Ishikawa (cell line): Measurements from ENCODE around the gene RAD23B.

Source experiments
- CEBPB ChIP-seq: IDR thresholded peaks from 2 replicates; pipeline ENCODE4 v1.6.1; 2012
- CREB1 ChIP-seq: IDR thresholded peaks from 2 replicates; pipeline ENCODE4 v1.6.1; 2012; ENCODE audit warnings: low read depth
- EGR1 ChIP-seq: IDR thresholded peaks from 2 replicates; pipeline ENCODE4 v1.6.1; 2012
- EP300 ChIP-seq: IDR thresholded peaks from 2 replicates; pipeline ENCODE4 v1.6.1; 2012; ENCODE audit warnings: borderline replicate concordance
- FOXM1 ChIP-seq: IDR thresholded peaks from 2 replicates; pipeline ENCODE4 v1.6.1; 2012; ENCODE audit warnings: low read depth, borderline replicate concordance
- NFIC ChIP-seq: IDR thresholded peaks from 2 replicates; pipeline ENCODE4 v1.6.1; 2012
- RAD21 ChIP-seq: IDR thresholded peaks from 2 replicates; pipeline ENCODE4 v1.6.1; 2012; ENCODE audit warnings: low read depth
- TAF1 ChIP-seq: IDR thresholded peaks from 2 replicates; pipeline ENCODE4 v1.6.1; 2012; ENCODE audit warnings: low read depth, mild to moderate bottlenecking
- TCF12 ChIP-seq: IDR thresholded peaks from 2 replicates; pipeline ENCODE4 v1.6.1; 2012; ENCODE audit warnings: low read depth
- TEAD4 ChIP-seq: IDR thresholded peaks from 2 replicates; pipeline ENCODE4 v1.6.1; 2012
- YY1 ChIP-seq: IDR thresholded peaks from 2 replicates; pipeline ENCODE4 v1.6.1; 2012; ENCODE audit warnings: low read depth
- ZBTB7A ChIP-seq: IDR thresholded peaks from 2 replicates; pipeline ENCODE4 v1.6.1; 2012; ENCODE audit warnings: low read depth
- TF ChIP-seq, protein P1 (sequence below): IDR thresholded peaks from 2 replicates; pipeline ENCODE4 v1.6.1; 2012; ENCODE audit warnings: low read depth, mild to moderate bottlenecking
- TF ChIP-seq, protein P2 (sequence below): IDR thresholded peaks from 2 replicates; pipeline ENCODE4 v1.6.1; 2012
- TF ChIP-seq, protein P3 (sequence below): IDR thresholded peaks from 2 replicates; pipeline ENCODE4 v1.6.1; 2012

Gene RAD23B

DNA sequence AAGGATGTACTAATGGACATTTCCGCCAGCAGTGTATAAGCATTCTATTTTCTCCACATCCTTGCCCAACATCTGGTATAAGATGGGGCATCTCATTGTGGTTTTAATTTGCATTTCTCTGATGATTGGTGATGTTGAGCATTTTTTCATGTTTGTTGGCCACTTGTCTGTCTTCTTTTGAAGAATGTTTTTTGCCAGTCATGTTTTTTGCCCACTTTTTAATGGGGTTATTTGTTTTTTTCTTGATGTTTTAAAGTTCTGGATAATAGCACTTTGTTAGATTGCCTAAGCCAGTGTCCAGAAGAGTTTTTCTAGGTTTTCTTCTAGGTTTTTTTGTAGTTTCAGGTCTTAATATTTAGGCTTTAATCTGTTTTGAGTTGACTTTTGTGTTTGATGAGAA lies 31.7 kb downstream of the RAD23B start:
- TF ChIP-seq TEAD4, result no peak
- TF ChIP-seq, protein P1, sequence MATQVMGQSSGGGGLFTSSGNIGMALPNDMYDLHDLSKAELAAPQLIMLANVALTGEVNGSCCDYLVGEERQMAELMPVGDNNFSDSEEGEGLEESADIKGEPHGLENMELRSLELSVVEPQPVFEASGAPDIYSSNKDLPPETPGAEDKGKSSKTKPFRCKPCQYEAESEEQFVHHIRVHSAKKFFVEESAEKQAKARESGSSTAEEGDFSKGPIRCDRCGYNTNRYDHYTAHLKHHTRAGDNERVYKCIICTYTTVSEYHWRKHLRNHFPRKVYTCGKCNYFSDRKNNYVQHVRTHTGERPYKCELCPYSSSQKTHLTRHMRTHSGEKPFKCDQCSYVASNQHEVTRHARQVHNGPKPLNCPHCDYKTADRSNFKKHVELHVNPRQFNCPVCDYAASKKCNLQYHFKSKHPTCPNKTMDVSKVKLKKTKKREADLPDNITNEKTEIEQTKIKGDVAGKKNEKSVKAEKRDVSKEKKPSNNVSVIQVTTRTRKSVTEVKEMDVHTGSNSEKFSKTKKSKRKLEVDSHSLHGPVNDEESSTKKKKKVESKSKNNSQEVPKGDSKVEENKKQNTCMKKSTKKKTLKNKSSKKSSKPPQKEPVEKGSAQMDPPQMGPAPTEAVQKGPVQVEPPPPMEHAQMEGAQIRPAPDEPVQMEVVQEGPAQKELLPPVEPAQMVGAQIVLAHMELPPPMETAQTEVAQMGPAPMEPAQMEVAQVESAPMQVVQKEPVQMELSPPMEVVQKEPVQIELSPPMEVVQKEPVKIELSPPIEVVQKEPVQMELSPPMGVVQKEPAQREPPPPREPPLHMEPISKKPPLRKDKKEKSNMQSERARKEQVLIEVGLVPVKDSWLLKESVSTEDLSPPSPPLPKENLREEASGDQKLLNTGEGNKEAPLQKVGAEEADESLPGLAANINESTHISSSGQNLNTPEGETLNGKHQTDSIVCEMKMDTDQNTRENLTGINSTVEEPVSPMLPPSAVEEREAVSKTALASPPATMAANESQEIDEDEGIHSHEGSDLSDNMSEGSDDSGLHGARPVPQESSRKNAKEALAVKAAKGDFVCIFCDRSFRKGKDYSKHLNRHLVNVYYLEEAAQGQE, result no peak
- TF ChIP-seq FOXM1, result no peak
- TF ChIP-seq RAD21, result no peak
- TF ChIP-seq NFIC, result no peak
- TF ChIP-seq CEBPB, result no peak
- TF ChIP-seq EGR1, result no peak
- TF ChIP-seq EP300, result no peak
- TF ChIP-seq, protein P2, sequence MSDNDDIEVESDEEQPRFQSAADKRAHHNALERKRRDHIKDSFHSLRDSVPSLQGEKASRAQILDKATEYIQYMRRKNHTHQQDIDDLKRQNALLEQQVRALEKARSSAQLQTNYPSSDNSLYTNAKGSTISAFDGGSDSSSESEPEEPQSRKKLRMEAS, result no peak
- no peak for TF ChIP-seq ZBTB7A
- TF ChIP-seq YY1, result no peak
- TF ChIP-seq CREB1, result no peak
- TF ChIP-seq TCF12, result no peak
- TF ChIP-seq, protein P3, sequence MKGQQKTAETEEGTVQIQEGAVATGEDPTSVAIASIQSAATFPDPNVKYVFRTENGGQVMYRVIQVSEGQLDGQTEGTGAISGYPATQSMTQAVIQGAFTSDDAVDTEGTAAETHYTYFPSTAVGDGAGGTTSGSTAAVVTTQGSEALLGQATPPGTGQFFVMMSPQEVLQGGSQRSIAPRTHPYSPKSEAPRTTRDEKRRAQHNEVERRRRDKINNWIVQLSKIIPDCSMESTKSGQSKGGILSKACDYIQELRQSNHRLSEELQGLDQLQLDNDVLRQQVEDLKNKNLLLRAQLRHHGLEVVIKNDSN, result no peak
- no peak for TF ChIP-seq TAF1

DNA sequence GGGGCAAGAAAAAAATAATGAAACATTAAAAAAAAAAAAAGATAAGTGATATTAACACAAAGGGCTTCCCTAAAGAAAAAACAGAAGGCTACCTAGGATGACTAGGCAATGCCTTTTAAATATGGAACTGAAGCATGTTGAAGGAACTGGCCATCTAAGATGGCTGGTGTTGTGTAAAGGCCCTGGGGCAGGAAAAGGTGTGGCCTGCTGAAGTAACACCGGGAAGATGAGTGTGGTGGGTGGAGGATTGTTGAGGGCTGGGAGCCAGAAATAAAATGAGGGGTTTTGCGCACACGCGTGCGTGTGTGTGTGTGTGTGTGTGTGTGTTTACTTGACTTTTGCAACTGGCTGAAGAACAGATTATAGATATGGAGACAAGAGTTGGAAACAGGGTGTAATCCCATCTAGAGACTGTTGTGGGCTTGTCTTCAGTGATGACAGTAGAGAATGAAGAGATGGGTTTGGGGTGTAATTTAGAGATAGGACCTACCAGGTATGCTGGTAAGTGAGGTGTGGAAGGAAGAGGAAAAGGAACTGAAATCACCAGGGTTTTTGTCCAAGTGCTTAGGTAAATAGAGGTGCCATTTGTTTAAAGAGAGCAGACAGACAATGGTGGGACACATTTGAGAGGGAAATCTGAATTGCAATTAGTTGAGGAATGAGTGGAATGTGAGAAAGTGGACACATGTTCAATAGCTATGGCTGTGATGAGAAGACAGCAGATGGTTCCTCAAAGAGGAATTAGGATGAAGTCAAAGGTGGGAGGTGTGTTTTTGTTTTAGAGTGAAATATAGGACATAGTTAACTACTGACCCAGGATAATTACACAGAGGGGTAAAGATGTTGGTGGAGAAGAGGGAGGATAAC lies 33.9 kb downstream of the RAD23B start:
- TF ChIP-seq EP300 (no peak), EGR1 (no peak), TAF1 (no peak), RAD21 (no peak)

DNA sequence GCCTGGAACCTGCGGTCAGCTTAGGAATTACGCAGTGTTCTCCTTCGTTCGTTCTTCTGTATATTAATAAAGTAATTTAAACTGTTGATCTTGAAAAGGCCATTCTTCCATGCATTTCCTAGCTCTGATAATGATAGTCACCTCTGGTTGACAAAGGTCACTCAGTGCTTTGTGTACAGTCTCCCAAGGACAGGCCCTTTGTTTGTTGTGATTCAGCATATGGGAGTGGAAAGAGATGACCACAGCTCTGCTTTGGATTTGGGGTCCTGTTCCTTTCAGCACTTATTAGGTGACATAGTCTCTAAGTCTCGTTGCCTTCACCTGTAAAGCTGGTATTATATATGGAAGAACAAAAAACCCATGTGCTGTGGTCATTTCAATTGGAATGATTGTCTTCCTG lies 39.6 kb downstream of the RAD23B start:
- TF ChIP-seq TAF1, result no peak
- TF ChIP-seq CEBPB, result no peak
- no peak for TF ChIP-seq FOXM1
- TF ChIP-seq, protein P1, result no peak
- TF ChIP-seq RAD21, result no peak
- no peak for TF ChIP-seq TCF12
- TF ChIP-seq, protein P3, result no peak
- no peak for TF ChIP-seq TEAD4
- TF ChIP-seq YY1, result no peak
- TF ChIP-seq EGR1, result no peak
- TF ChIP-seq, protein P2, result no peak
- no peak for TF ChIP-seq ZBTB7A
- no peak for TF ChIP-seq CREB1
- TF ChIP-seq EP300, result no peak
- no peak for TF ChIP-seq NFIC

DNA sequence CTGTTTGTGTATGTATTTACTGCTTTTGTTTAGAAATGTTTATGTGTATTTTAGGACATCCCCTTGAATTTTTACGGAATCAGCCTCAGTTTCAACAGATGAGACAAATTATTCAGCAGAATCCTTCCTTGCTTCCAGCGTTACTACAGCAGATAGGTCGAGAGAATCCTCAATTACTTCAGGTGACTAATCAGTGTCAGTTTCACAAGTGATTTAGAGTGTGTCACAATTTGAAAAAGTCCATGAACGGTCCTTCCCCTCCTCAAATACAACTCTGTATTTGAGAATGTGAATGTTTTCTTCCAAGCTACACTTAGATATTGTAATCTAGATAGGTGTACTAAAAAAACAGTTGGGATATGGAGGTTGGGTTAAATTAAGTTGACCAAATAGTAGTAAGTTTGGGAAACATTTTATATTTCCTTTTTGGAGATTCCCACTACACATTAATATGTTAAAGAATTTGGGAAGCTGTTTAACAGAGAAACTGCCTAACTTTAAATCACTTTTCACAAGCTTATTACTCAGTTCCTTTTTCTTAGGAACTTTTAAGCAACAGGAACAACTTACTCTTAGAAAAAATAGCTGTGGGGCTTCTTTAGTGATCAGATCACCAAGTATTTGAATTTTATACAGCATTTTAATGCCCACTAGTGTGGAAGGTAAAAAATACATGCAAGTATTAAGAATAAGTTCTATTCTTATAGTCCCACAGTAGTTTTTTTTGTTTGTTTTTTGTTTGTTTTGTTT lies 40.9 kb downstream of the RAD23B start:
- TF ChIP-seq TAF1, result no peak
- no peak for TF ChIP-seq EP300
- no peak for TF ChIP-seq CREB1
- no peak for TF ChIP-seq ZBTB7A
- no peak for TF ChIP-seq CEBPB
- no peak for TF ChIP-seq TEAD4
- TF ChIP-seq YY1, result no peak
- TF ChIP-seq, protein P1, result no peak
- TF ChIP-seq FOXM1, result no peak
